Cardiac muscle cell (in vitro differentiated cells and primary cell): ENCODE measurements around the gene DENND4C. TPM values are rescaled to one million over a fixed set of nuclear protein-coding genes. Genes with fewer than 3 reads are reported as not detected.

ENCODE experiments used
- DNase-seq, 2 donors: peaks; one replicate each; pipeline versions ENCODE4 v3.0.0 to v3.0.0-alpha.2; 2010 to 2017; ENCODE audit warnings: low read depth in 1 of 2, low spot score in 1 of 2
- H3K27ac ChIP-seq: fragments of 200-600 bp; sonication (generic); 2 replicates; pipeline ENCODE4 v1.5.1; 2016
- H3K27me3 ChIP-seq: fragments of 200-600 bp; sonication (generic); 2 replicates; pipeline ENCODE4 v1.6.0; 2016; ENCODE audit warnings: control low read depth
- H3K36me3 ChIP-seq: fragments of 200-600 bp; sonication (generic); 2 replicates; pipeline ENCODE4 v1.5.1; 2016; ENCODE audit warnings: control low read depth
- H3K4me1 ChIP-seq: fragments of 200-600 bp; sonication (generic); 2 replicates; pipeline ENCODE4 v1.8.1; 2017; ENCODE audit warnings: low read depth, mild to moderate bottlenecking, mixed run types
- H3K4me3 ChIP-seq: fragments of 200-600 bp; sonication (generic); 2 replicates; pipeline ENCODE4 v1.5.1; 2016; ENCODE audit warnings: mild to moderate bottlenecking
- H3K9me3 ChIP-seq: fragments of 200-600 bp; sonication (generic); 2 replicates; pipeline ENCODE4 v1.5.1; 2017; ENCODE audit warnings: low read depth, mild to moderate bottlenecking, control low read depth
- polyA plus RNA-seq: library from polyadenylated mRNA; unstranded; fragments of >200 nt; fragmentation: Nextera tagmentation; extraction: Ambion mirVana; gene quantifications from 2 replicates; pipeline ENCODE4 v1.2.1, GENCODE V29; 2016
- total RNA-seq: library from RNA; depleted of rRNA; stranded (reverse); fragments of >200 nt; gene quantifications from 2 replicates; pipeline ENCODE4 v1.2.3, GENCODE V29; 2016
- TF ChIP-seq, protein P1 (sequence below): IDR thresholded peaks from 2 replicates; pipeline ENCODE4 v1.5.1; 2012; ENCODE audit warnings: low read depth, mild to moderate bottlenecking, low read length

The DENND4C gene
- total and polyA plus RNA-seq, 2 experiments from 2014 or later = 19.3 to 51.0 TPM

DNA sequence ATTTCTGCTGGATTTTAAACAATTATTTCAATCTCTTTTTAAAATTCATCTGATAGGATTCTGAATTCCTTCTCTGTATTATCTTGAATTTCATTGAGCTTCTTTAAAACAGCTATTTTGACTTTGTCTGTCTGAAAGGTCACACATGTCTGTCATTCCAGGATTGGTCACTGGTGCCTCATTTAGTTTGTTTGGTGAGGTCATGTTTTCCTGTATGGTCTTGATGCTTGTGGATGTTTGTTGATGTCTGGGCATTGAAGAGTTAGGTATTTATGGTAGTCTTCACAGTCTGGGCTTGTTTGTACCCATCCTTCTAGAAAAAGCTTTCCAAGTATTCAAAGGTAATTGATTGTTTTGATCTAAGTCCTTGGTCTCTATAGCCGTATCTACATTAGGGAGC lies 39.1 kb downstream of the DENND4C start:
- TF ChIP-seq, protein P1, sequence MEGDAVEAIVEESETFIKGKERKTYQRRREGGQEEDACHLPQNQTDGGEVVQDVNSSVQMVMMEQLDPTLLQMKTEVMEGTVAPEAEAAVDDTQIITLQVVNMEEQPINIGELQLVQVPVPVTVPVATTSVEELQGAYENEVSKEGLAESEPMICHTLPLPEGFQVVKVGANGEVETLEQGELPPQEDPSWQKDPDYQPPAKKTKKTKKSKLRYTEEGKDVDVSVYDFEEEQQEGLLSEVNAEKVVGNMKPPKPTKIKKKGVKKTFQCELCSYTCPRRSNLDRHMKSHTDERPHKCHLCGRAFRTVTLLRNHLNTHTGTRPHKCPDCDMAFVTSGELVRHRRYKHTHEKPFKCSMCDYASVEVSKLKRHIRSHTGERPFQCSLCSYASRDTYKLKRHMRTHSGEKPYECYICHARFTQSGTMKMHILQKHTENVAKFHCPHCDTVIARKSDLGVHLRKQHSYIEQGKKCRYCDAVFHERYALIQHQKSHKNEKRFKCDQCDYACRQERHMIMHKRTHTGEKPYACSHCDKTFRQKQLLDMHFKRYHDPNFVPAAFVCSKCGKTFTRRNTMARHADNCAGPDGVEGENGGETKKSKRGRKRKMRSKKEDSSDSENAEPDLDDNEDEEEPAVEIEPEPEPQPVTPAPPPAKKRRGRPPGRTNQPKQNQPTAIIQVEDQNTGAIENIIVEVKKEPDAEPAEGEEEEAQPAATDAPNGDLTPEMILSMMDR = no peak
- no peak for DNase-seq
- H3K4me3 ChIP-seq = no peak overlapping the region
- no peaks in the 10 kb centered on the region for H3K9me3 ChIP-seq
- H3K4me1 ChIP-seq = no peaks in the 10 kb centered on the region
- H3K36me3 ChIP-seq = no peaks in the 10 kb centered on the region
- H3K27me3 ChIP-seq = no peaks in the 10 kb centered on the region
- no peak overlapping the region for H3K27ac ChIP-seq

DNA sequence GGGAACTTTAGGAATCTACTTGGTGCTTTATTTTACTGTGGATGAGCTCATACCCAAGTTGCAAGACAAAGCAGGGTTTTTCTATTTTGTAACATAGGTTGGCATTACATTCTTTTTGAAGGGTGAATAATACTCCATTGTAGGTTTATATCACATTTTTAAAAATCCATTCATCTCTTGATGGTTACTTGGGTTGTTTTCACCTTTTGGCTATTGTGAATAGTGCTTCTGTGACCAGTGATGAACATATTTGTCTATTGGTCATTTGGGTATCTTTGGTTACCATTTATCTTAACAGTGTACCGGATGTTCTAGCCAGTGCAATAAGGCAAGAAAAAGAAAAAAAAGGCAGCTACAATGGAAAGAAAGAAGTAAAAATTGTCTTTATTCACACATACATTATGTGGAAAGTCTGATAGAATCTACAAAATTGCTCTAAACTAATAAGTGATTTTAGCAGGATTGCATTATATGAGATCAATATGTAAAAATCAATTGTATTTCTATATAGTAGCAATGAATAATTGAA lies 40.0 kb downstream of the DENND4C start:
- DNase-seq = no peak
- Histone ChIP-seq H3K36me3 (no peaks in the 10 kb centered on the region), H3K9me3 (no peaks in the 10 kb centered on the region), H3K4me3 (no peak overlapping the region), H3K27me3 (no peaks in the 10 kb centered on the region), H3K27ac (no peak overlapping the region), H3K4me1 (no peaks in the 10 kb centered on the region)
- TF ChIP-seq, protein P1 = no peak

- no peak overlapping the region for H3K4me3 ChIP-seq
- no peaks in the 10 kb centered on the region for H3K27me3 ChIP-seq
- H3K9me3 ChIP-seq = no peaks in the 10 kb centered on the region
- DNase-seq = peak in 1 of 2 donors; percentile 52
- H3K36me3 ChIP-seq = no peaks in the 10 kb centered on the region
- TF ChIP-seq, protein P1 = no peak
- H3K4me1 ChIP-seq = no peaks in the 10 kb centered on the region
- no peak overlapping the region for H3K27ac ChIP-seq
Observed at GRCh38 chr9:19271081-19271480, 40.6 kb downstream of the DENND4C start.

DNA sequence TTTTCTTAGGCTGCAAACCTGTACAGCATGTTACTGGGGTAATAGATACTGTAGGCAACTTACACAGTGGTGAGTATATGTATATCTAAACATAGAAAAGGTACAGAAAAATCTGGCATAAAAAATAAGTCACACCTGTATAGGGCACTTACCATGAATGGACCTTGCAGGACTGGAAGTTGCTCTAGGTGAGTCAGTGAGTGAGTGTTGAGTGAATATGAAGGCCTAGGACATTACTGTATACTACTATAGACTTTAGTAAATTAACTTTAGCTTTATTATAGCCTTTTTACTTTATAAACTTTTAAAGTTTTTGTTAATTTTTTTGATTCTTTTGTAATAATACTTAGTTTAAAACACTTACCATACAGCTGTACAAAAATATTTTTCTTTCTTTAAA lies 51.3 kb downstream of the DENND4C start:
- H3K27ac ChIP-seq = no peak overlapping the region

GRCh38 chr9:19283072-19283710 lies 52.7 kb downstream of the DENND4C start:
- Histone ChIP-seq H3K36me3 (no peaks in the 10 kb centered on the region), H3K4me3 (no peak overlapping the region), H3K9me3 (no peaks in the 10 kb centered on the region), H3K27ac (no peak overlapping the region), H3K4me1 (peaks cover 13% of the 10 kb centered on the region), H3K27me3 (no peaks in the 10 kb centered on the region)
- DNase-seq = no peak
- TF ChIP-seq, protein P1 = no peak

More for the DNA sequence above, 51.3 kb downstream of the DENND4C start:
- Histone ChIP-seq H3K4me1 (peaks cover 7% of the 10 kb centered on the region), H3K9me3 (no peaks in the 10 kb centered on the region), H3K36me3 (no peaks in the 10 kb centered on the region), H3K27me3 (no peaks in the 10 kb centered on the region), H3K4me3 (no peak overlapping the region)
- no peak for DNase-seq
- TF ChIP-seq, protein P1 = no peak
